NB4 (cell line): ENCODE results near the gene LNPEP.

ENCODE experiments used
- DNase-seq: peaks from one replicate; pipeline ENCODE4 v3.0.0; 2010; ENCODE audit warnings: low read depth
- H3K4me3 ChIP-seq: one replicate; pipeline ENCODE4 v1.5.1; 2011; ENCODE audit warnings: mild to moderate bottlenecking, low read depth, low read length, moderate library complexity
- MYC ChIP-seq: IDR thresholded peaks from 2 replicates; pipeline ENCODE4 v1.6.1; 2011; ENCODE audit warnings: low read depth, low read length
- POLR2A ChIP-seq: IDR thresholded peaks from 2 replicates; pipeline ENCODE4 v1.6.1; 2011; ENCODE audit warnings: mild to moderate bottlenecking; ENCODE audit not compliant: insufficient read length; ENCODE audit errors: extremely low read depth
- TF ChIP-seq, protein P1 (sequence below): IDR thresholded peaks from one replicate; pipeline ENCODE4 v1.5.1; 2012; ENCODE audit warnings: low read depth, low read length
- TF ChIP-seq, protein P2 (sequence below): IDR thresholded peaks from 2 replicates; pipeline ENCODE4 v1.6.1; 2011; ENCODE audit warnings: low read depth, low read length

Gene LNPEP

DNA sequence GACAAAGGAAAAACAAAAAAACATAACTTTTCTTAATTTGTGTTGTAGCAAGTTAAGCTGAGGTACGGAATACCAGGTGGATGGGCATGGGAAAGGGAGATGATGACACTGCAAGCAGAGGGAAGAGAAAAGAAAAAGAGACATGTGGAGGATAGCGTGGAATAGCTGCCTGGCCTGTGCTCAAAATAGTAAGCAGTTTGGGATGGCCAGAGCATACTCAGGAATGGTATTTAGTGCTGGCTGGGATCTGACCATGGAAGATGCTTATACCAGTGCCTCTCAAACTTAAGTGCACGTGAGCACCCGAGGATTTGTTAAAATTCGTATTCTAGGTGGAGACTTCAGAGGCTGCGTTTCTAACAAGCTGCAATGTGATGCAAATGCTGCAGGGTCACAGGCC is 41.3 kb downstream of the LNPEP start:
- TF ChIP-seq, protein P1, sequence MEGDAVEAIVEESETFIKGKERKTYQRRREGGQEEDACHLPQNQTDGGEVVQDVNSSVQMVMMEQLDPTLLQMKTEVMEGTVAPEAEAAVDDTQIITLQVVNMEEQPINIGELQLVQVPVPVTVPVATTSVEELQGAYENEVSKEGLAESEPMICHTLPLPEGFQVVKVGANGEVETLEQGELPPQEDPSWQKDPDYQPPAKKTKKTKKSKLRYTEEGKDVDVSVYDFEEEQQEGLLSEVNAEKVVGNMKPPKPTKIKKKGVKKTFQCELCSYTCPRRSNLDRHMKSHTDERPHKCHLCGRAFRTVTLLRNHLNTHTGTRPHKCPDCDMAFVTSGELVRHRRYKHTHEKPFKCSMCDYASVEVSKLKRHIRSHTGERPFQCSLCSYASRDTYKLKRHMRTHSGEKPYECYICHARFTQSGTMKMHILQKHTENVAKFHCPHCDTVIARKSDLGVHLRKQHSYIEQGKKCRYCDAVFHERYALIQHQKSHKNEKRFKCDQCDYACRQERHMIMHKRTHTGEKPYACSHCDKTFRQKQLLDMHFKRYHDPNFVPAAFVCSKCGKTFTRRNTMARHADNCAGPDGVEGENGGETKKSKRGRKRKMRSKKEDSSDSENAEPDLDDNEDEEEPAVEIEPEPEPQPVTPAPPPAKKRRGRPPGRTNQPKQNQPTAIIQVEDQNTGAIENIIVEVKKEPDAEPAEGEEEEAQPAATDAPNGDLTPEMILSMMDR: no peak
- TF ChIP-seq, protein P2, sequence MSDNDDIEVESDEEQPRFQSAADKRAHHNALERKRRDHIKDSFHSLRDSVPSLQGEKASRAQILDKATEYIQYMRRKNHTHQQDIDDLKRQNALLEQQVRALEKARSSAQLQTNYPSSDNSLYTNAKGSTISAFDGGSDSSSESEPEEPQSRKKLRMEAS: no peak
- no peak for TF ChIP-seq POLR2A
- TF ChIP-seq MYC: no peak
- H3K4me3 ChIP-seq: no peak overlapping the region
- DNase-seq: no peak

DNA sequence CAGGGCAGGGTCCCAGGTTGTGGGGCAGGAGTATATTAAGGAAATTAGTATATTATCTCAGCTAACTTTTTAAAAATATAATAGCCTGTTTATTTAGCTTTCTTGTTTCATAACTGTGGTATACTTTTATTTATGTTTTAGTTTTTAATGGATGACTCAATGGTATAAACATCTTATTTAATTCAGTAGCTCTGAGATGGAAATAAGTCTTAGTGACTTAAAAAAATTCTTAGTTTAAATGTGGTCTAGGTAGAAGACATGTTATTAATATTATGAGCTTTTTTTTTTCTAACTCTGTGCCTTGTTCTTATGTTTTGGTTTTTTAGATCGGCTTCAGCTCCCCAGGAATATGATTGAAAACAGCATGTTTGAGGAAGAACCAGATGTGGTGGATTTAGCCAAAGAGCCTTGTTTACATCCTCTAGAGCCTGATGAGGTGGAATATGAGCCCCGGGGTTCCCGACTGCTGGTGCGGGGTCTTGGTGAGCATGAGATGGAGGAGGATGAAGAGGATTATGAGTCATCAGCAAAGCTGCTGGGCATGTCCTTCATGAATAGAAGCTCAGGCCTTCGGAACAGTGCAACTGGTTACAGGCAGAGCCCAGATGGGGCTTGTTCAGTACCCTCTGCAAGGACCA is 43.1 kb downstream of the LNPEP start:
- DNase-seq: no peak
- H3K4me3 ChIP-seq: no peak overlapping the region
- TF ChIP-seq, protein P2: no peak

DNA sequence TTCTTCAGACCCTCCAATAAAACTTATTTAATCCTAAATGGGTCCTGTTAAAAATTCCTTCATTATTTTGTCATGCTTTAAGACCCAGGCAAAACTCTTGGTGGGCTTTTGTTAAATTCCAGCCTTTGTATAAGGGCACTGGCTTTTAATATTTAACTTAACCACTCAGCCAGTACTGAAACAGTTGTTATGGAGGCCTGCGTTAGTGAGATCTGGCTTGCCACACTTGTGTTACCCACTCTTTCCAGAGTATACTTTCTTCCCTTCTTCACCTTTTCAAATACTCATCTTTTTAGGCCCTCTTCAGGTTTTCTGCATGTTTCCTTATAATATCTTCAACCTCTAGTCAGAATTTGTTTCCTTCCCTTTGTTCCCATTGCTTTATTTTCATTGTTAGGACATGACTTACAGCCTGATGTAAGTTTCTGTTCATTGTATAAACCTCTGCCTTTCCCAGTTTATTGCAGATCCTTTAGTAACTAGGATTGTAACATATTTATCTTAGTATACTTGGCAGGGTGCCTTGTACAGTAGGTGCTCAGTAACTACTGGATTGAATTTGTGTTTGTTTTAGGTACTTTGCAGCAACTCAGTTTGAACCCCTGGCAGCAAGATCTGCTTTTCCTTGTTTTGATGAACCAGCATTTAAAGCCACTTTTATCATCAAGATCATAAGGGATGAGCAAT is 48.8 kb downstream of the LNPEP start:
- TF ChIP-seq, protein P2: no peak
- TF ChIP-seq, protein P1: no peak
- TF ChIP-seq POLR2A (no peak), MYC (no peak)
- no peak for DNase-seq
- no peak overlapping the region for H3K4me3 ChIP-seq

DNA sequence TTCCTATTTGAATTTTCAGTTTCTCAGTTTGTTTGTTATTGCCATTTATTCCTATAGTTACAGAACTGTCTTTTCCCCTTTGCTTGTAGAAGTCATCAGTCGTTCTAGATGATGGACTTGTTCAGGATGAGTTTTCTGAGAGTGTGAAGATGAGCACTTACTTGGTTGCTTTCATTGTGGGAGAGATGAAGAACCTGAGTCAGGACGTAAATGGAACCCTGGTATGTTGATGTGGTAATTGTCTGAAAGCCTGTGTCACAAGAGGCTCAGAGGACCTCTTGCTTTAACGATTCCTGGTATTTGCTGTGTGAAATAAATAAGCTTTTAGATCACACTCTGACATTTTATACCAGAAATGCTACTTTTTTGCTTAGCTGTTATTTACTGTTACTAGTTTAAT is 50.6 kb downstream of the LNPEP start:
- DNase-seq: no peak
- TF ChIP-seq, protein P1: no peak
- H3K4me3 ChIP-seq: no peak overlapping the region

DNA sequence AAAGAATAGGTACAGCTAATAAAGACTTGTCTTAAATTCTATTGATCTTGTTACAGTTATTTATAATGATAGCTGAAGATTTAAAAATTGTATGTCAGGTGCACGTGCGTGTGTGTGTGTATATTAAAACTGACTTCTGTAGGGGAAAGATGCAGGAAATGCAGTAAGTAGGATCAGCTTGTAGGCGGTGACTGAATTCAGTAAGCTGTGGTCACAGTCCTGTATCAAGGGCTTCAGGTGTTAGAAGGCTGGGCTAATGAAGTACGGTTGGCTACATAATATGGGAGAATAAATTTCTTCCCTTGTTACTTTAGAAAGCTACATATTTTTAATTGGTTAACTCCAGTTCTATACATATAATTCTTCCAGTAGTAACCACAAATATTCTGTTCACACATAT is 54.2 kb downstream of the LNPEP start:
- DNase-seq: no peak
- no peak overlapping the region for H3K4me3 ChIP-seq
- TF ChIP-seq MYC: no peak
- TF ChIP-seq POLR2A: no peak
- TF ChIP-seq, protein P1: no peak

DNA sequence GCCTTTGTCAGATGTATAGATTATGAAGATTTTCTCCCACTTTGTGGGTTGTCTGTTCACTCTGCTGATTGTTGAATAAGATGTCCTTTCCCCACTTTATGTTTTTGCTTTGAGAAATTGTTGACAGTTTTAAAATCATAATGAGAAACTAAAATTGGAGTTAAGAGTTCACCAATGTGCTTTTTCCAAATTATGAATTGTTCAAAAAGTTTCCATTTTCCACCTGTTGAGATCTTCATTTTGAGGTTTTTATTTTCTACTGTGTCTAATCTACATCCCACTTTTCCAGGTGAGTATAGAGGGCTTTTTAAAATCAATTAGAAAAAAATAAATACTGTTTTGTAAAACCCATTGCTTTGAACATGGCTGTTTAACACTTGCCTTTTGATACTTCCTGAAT is 55.8 kb downstream of the LNPEP start:
- no peak for DNase-seq
- H3K4me3 ChIP-seq: no peak overlapping the region
- TF ChIP-seq, protein P2: no peak
- TF ChIP-seq MYC (no peak), POLR2A (no peak)
- TF ChIP-seq, protein P1: no peak
